K562 (cell line): ENCODE data around the gene SLC18B1. TPM values are rescaled to one million over a fixed set of nuclear protein-coding genes. Genes with fewer than 3 reads are reported as not detected.

Experiments
- CBX3 ChIP-seq, 2 experiments: IDR thresholded peaks; 1 replicate in 1 of 2; 2 replicates in 1 of 2; pipeline ENCODE4 v1.6.1; 2012; ENCODE audit warnings: inconsistent platforms in 2 of 2, low read length in 2 of 2, borderline replicate concordance in 1 of 2, control low read depth in 1 of 2
- CEBPG ChIP-seq, 3 experiments: fragments of 200-800 bp in 1 of 3; sonication (Bioruptor generic) in 1 of 3; sonication (generic) in 1 of 3; formaldehyde crosslinking in 1 of 3; IDR thresholded peaks in 2 of 3; conservative IDR thresholded peaks in 1 of 3; 2 replicates each; pipeline versions ENCODE4 v1.6.1 to v1.8.0; 2016 to 2022; ENCODE audit warnings: missing compliant biosample characterization in 2 of 3, missing genetic modification characterization in 2 of 3, mild to moderate bottlenecking in 1 of 3, missing genetic modification reagents in 1 of 3
- CTBP1 ChIP-seq: fragments of 450-650 bp; IDR thresholded peaks from 2 replicates; pipeline ENCODE4 v1.6.1; 2016; ENCODE audit warnings: borderline replicate concordance
- ELF1 ChIP-seq: fragments of 200-800 bp; sonication (Bioruptor generic); IDR thresholded peaks from 2 replicates; pipeline ENCODE4 v1.6.1; 2016; ENCODE audit warnings: missing genetic modification characterization, missing compliant biosample characterization
- HDAC3 ChIP-seq: fragments of 450-650 bp; IDR thresholded peaks from 2 replicates; pipeline ENCODE4 v1.6.1; 2018; ENCODE audit warnings: borderline replicate concordance, mild to moderate bottlenecking, moderate library complexity; ENCODE audit not compliant: partially characterized antibody
- MAFG ChIP-seq: fragments of 450-650 bp; conservative IDR thresholded peaks from 2 replicates; pipeline ENCODE4 v1.6.1; 2016; ENCODE audit warnings: missing genetic modification characterization, missing compliant biosample characterization
- NFIX ChIP-seq: fragments of 250-450 bp; sonication (Bioruptor Pico); IDR thresholded peaks from 2 replicates; pipeline ENCODE4 v1.4.0; 2020; ENCODE audit warnings: low read depth, mild to moderate bottlenecking, moderate library complexity
- NFXL1 ChIP-seq: fragments of 450-650 bp; formaldehyde crosslinking; IDR thresholded peaks from 2 replicates; pipeline ENCODE4 v1.4.0; 2021; ENCODE audit warnings: mild to moderate bottlenecking
- POLR2AphosphoS2 ChIP-seq: IDR thresholded peaks from 2 replicates; pipeline ENCODE4 v1.6.1; 2012; ENCODE audit warnings: low read length, improper control_type of control experiment
- POLR2H ChIP-seq: IDR thresholded peaks from 2 replicates; pipeline ENCODE4 v1.6.1; 2016; ENCODE audit warnings: missing genetic modification characterization, low read depth, mild to moderate bottlenecking, control low read depth, missing compliant biosample characterization, moderate library complexity
- RFX7 ChIP-seq: fragments of 250-450 bp; sonication (Bioruptor Pico); IDR thresholded peaks from 2 replicates; pipeline ENCODE4 v1.5.1; 2021; ENCODE audit warnings: mild to moderate bottlenecking
- SAFB2 ChIP-seq: fragments of 200-400 bp; formaldehyde crosslinking; IDR thresholded peaks from 2 replicates; pipeline ENCODE4 v1.6.1; 2018; ENCODE audit warnings: borderline replicate concordance, low read length, low read depth, moderate library complexity; ENCODE audit not compliant: severe bottlenecking
- SIN3A ChIP-seq, 2 experiments: fragments of 150-350 bp in 1 of 2; IDR thresholded peaks; 2 replicates each; pipeline ENCODE4 v1.6.1; 2011 to 2016; ENCODE audit warnings: borderline replicate concordance in 2 of 2, low read depth in 2 of 2, low read length in 2 of 2, mild to moderate bottlenecking in 2 of 2, moderate library complexity in 2 of 2; ENCODE audit not compliant: control insufficient read depth in 1 of 2
- TAF1 ChIP-seq: IDR thresholded peaks from 2 replicates; pipeline ENCODE4 v1.6.1; 2011; ENCODE audit warnings: mild to moderate bottlenecking, low read length, moderate library complexity; ENCODE audit not compliant: insufficient read depth, control insufficient read depth, severe bottlenecking; ENCODE audit errors: extremely low read depth
- TEAD2 ChIP-seq: fragments of 450-650 bp; IDR thresholded peaks from 2 replicates; pipeline ENCODE4 v1.6.1; 2016; ENCODE audit warnings: missing genetic modification characterization, control low read depth, missing compliant biosample characterization
- ZNF134 ChIP-seq: fragments of 250-450 bp; sonication (Bioruptor Pico); conservative IDR thresholded peaks from 2 replicates; pipeline ENCODE4 v1.4.0; 2020
- ZNF274 ChIP-seq: IDR thresholded peaks from 2 replicates; pipeline ENCODE4 v1.6.1; 2011; ENCODE audit warnings: low read depth, mild to moderate bottlenecking, low read length, moderate library complexity, borderline replicate concordance
- ZNF431 ChIP-seq: sonication (generic); formaldehyde crosslinking; IDR thresholded peaks from 2 replicates; pipeline ENCODE4 v1.8.0; 2022; ENCODE audit warnings: mild to moderate bottlenecking, missing genetic modification reagents
- ZNF699 ChIP-seq: fragments of 250-450 bp; sonication (Bioruptor Pico); IDR thresholded peaks from 2 replicates; pipeline ENCODE4 v1.8.0; 2021; ENCODE audit warnings: mild to moderate bottlenecking, moderate library complexity; ENCODE audit not compliant: insufficient replicate concordance
- polyA plus RNA-seq, 8 experiments: library from polyadenylated mRNA; depleted of rRNA in 4 of 8; stranded (reverse) in 5 of 8; unstranded in 3 of 8; fragments of >200 nt; fragmentation: Nextera tagmentation in 2 of 8; fragmentation: Illumina TruSeq in 1 of 8; extraction: Ambion mirVana in 2 of 8; extraction: Trizol in 1 of 8; gene quantifications; 2 replicates each; pipeline versions ENCODE4 v1.2.1 to v1.2.3, GENCODE V29; 2011 to 2014; ENCODE audit warnings: inconsistent platforms in 1 of 8, missing spikeins in 1 of 8
- total RNA-seq, 7 experiments: library from RNA; depleted of rRNA in 6 of 7; stranded (reverse); fragments of >200 nt in 6 of 7; fragmentation: Illumina TruSeq in 2 of 7; extraction: Trizol in 2 of 7; gene quantifications; 2 replicates each; pipeline versions ENCODE4 v1.2.1 to v1.2.3, GENCODE V29; 2011 to 2021; ENCODE audit warnings: low replicate concordance in 1 of 7
- TF ChIP-seq, protein P1 (sequence below): IDR thresholded peaks from 3 replicates; pipeline ENCODE4 v1.6.1; 2011; ENCODE audit warnings: borderline replicate concordance, mild to moderate bottlenecking; ENCODE audit not compliant: insufficient read length, insufficient read depth
- TF ChIP-seq, protein P2 (sequence below), 2 experiments: IDR thresholded peaks; 2 replicates each; pipeline ENCODE4 v1.6.1; 2012; ENCODE audit warnings: improper control_type of control experiment in 2 of 2, low read depth in 2 of 2, low read length in 2 of 2, borderline replicate concordance in 1 of 2

Gene SLC18B1
- total and polyA plus RNA-seq, 9 of the 15 experiments (the other 6 are each of a cell fraction or from before 2014, with no cell fraction given) = 10.4 to 49.1 (median 32.0) TPM

DNA sequence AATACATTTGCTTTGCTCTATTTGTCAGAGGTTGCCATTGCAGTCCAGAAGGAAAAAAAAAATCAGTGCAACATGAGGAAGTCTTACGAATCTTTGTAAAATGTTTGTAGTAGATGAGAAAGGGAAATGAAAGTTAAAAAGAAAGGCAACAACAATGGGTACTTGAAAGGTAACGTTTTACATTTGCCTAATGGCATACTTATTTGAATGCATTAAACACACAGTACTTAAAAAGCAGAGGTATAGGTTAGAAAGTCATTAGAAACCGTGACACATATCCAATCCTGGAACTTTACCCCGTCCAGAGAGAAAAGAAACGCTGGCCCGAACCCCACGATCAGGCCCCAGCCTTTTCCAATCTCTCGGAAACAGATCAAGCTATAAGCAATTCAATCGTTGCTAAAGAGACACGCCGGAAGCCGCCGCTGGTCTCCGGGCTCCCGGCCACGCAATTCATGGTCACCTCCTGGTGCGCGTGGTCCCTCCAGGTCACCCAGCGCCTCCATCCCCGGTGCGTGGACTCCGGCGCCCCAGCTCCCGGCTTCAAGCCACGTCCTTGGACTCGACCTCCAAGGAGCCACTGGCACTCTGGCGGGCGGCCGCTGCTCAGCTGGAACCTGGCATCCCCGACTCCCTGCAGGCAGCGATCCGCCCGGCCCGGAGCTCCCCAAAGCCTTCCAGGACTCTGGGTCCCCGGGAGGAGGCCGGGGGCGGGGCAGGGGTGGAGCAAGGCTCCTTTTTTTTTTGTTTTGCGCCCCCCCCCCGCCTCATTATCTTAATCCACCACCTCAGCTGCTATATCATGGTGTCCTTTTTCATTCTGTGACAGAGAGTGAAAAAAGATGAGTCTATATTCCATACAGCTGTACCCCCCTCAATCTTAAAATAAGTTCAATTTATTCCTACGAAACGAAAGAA is at the start of gene SLC18B1 (continued):
- peak; percentile 54; the same call in 1 of the 2 replicates for TF ChIP-seq CEBPG (CRISPR knock-in tag; IDR thresholded peaks at IDR 0.05)
- TF ChIP-seq CEBPG (tag; conservative IDR thresholded peaks at IDR 0.05 in 1 of 2, IDR thresholded peaks at IDR 0.05 in 1 of 2) = no peak
- peak; percentile 41 for TF ChIP-seq TAF1
- no peak for TF ChIP-seq NFXL1 (CRISPR knock-in tag)
- TF ChIP-seq MAFG = no peak
- TF ChIP-seq CBX3 (IDR thresholded peaks at IDR 0.05; ENCODE audit: borderline replicate concordance in 1 of 2, low read length in 2 of 2) = no peak
- no peak for TF ChIP-seq ZNF134 (CRISPR knock-in tag)
- no peak for TF ChIP-seq HDAC3
- no peak for TF ChIP-seq ZNF431 (CRISPR knock-in tag)
- TF ChIP-seq NFIX (CRISPR knock-in tag) = no peak
- no peak for TF ChIP-seq SAFB2
- TF ChIP-seq POLR2AphosphoS2 = no peak
- TF ChIP-seq ZNF274 = no peak
- no peak for TF ChIP-seq RFX7 (CRISPR knock-in tag)
- TF ChIP-seq, protein P1, sequence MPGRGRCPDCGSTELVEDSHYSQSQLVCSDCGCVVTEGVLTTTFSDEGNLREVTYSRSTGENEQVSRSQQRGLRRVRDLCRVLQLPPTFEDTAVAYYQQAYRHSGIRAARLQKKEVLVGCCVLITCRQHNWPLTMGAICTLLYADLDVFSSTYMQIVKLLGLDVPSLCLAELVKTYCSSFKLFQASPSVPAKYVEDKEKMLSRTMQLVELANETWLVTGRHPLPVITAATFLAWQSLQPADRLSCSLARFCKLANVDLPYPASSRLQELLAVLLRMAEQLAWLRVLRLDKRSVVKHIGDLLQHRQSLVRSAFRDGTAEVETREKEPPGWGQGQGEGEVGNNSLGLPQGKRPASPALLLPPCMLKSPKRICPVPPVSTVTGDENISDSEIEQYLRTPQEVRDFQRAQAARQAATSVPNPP = no peak
- no peak for TF ChIP-seq TEAD2 (tag)
- TF ChIP-seq, protein P2, sequence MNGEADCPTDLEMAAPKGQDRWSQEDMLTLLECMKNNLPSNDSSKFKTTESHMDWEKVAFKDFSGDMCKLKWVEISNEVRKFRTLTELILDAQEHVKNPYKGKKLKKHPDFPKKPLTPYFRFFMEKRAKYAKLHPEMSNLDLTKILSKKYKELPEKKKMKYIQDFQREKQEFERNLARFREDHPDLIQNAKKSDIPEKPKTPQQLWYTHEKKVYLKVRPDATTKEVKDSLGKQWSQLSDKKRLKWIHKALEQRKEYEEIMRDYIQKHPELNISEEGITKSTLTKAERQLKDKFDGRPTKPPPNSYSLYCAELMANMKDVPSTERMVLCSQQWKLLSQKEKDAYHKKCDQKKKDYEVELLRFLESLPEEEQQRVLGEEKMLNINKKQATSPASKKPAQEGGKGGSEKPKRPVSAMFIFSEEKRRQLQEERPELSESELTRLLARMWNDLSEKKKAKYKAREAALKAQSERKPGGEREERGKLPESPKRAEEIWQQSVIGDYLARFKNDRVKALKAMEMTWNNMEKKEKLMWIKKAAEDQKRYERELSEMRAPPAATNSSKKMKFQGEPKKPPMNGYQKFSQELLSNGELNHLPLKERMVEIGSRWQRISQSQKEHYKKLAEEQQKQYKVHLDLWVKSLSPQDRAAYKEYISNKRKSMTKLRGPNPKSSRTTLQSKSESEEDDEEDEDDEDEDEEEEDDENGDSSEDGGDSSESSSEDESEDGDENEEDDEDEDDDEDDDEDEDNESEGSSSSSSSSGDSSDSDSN (IDR thresholded peaks at IDR 0.05; ENCODE audit: borderline replicate concordance in 1 of 2, low read depth in 2 of 2, low read length in 2 of 2) = peak; percentile 56 to 89; a peak in 2 of 4 replicates
- peak; percentile 59 for TF ChIP-seq CTBP1
- TF ChIP-seq ELF1 (tag) = peak; percentile 62; the same call in 1 of the 2 replicates
- peak; percentile 10 for TF ChIP-seq POLR2H (tag)
- TF ChIP-seq ZNF699 (CRISPR knock-in tag) = no peak
- peak; percentile 52 to 60; a peak in 1 of 4 replicates for TF ChIP-seq SIN3A (IDR thresholded peaks at IDR 0.05; ENCODE audit: borderline replicate concordance in 2 of 2, control insufficient read depth in 1 of 2, low read depth in 2 of 2, low read length in 2 of 2)
